ENCODE measurements around the gene OTULINL.

OTULINL gene

GRCh38 chr5:14600846-14601245 is 19.3 kb downstream of the OTULINL start:
- DNase-seq (ENCODE audit: low read depth, low spot score), result no peak

GRCh38 chr5:14603141-14603540 is 21.5 kb downstream of the OTULINL start:
- no peak for DNase-seq (ENCODE audit: low read depth, low spot score)

- DNase-seq (ENCODE audit: low read depth, low spot score), result no peak
Measured at GRCh38 chr5:14607104-14607503, 25.5 kb downstream of the OTULINL start.

GRCh38 chr5:14608169-14608568 is 26.6 kb downstream of the OTULINL start:
- no peak for DNase-seq (ENCODE audit: low read depth, low spot score)

- no peak for DNase-seq (ENCODE audit: low read depth, low spot score)
Measured at GRCh38 chr5:14611737-14612136, 30.1 kb downstream of the OTULINL start.

- no peak for DNase-seq (ENCODE audit: low read depth, low spot score)
Measured at GRCh38 chr5:14614490-14614889, 32.9 kb downstream of the OTULINL start.

GRCh38 chr5:14615365-14615764 is 33.8 kb downstream of the OTULINL start:
- no peak for DNase-seq (ENCODE audit: low read depth, low spot score)

- no peak for DNase-seq (ENCODE audit: low read depth, low spot score)
Measured at GRCh38 chr5:14617441-14617840, 35.8 kb downstream of the OTULINL start.

- DNase-seq (ENCODE audit: low read depth, low spot score), result no peak
Measured at GRCh38 chr5:14627270-14627669, 45.7 kb downstream of the OTULINL start.

GRCh38 chr5:14628346-14628745 is 46.8 kb downstream of the OTULINL start:
- DNase-seq (ENCODE audit: low read depth, low spot score), result no peak

GRCh38 chr5:14630671-14631070 is 49.1 kb downstream of the OTULINL start:
- DNase-seq (ENCODE audit: low read depth, low spot score), result no peak

- no peak for DNase-seq (ENCODE audit: low read depth, low spot score)
Measured at GRCh38 chr5:14635656-14636055, 54.1 kb downstream of the OTULINL start.

GRCh38 chr5:14640765-14641164 is 59.2 kb downstream of the OTULINL start:
- no peak for DNase-seq (ENCODE audit: low read depth, low spot score)

- no peak for DNase-seq (ENCODE audit: low read depth, low spot score)
Measured at GRCh38 chr5:14644623-14645237, 63.1 kb downstream of the OTULINL start.

GRCh38 chr5:14650052-14650451 is 68.5 kb downstream of the OTULINL start:
- no peak for DNase-seq (ENCODE audit: low read depth, low spot score)

- DNase-seq (ENCODE audit: low read depth, low spot score), result no peak
Measured at GRCh38 chr5:14655146-14655741, 73.7 kb downstream of the OTULINL start.

- no peak for DNase-seq (ENCODE audit: low read depth, low spot score)
Measured at GRCh38 chr5:14656898-14657297, 75.3 kb downstream of the OTULINL start.

- no peak for DNase-seq (ENCODE audit: low read depth, low spot score)
Measured at GRCh38 chr5:14659821-14660607, 78.4 kb downstream of the OTULINL start.

- DNase-seq (ENCODE audit: low read depth, low spot score), result no peak
Measured at GRCh38 chr5:14660833-14661232, 79.2 kb downstream of the OTULINL start.
